ENCODE measurements around the gene ARHGEF11.

Gene ARHGEF11

GRCh38 chr1:156963621-156964020 lies 81.9 kb downstream of the ARHGEF11 start:
- no peak for DNase-seq (ENCODE audit: low spot score)
- TF ChIP-seq CTCF (IDR thresholded peaks at IDR 0.05; ENCODE audit: extremely low read depth, insufficient read depth, missing control alignments), result no peak
- in situ Hi-C loops (cut with MboI; ENCODE audit: low pct_unique_long_range_greater_than_20kb, low sequenced_read_pairs, unreplicated experiment), result no loop called here

GRCh38 chr1:156961709-156962108 lies 83.8 kb downstream of the ARHGEF11 start:
- TF ChIP-seq CTCF (IDR thresholded peaks at IDR 0.05; ENCODE audit: extremely low read depth, insufficient read depth, missing control alignments), result peak; percentile 39
- DNase-seq (ENCODE audit: low spot score), result no peak
- in situ Hi-C loops (cut with MboI; ENCODE audit: low pct_unique_long_range_greater_than_20kb, low sequenced_read_pairs, unreplicated experiment), result no loop called here

- DNase-seq (ENCODE audit: low spot score), result no peak
- in situ Hi-C loops (cut with MboI; ENCODE audit: low pct_unique_long_range_greater_than_20kb, low sequenced_read_pairs, unreplicated experiment), result no loop called here
- no peak for TF ChIP-seq CTCF (IDR thresholded peaks at IDR 0.05; ENCODE audit: extremely low read depth, insufficient read depth, missing control alignments)
These were observed 85.6 kb downstream of the ARHGEF11 start for GRCh38 chr1:156959925-156960324.

GRCh38 chr1:156959414-156959813 lies 86.1 kb downstream of the ARHGEF11 start:
- no peak for DNase-seq (ENCODE audit: low spot score)
- in situ Hi-C loops (cut with MboI; ENCODE audit: low pct_unique_long_range_greater_than_20kb, low sequenced_read_pairs, unreplicated experiment), result no loop called here
- no peak for TF ChIP-seq CTCF (IDR thresholded peaks at IDR 0.05; ENCODE audit: extremely low read depth, insufficient read depth, missing control alignments)

GRCh38 chr1:156958247-156958714 lies 87.3 kb downstream of the ARHGEF11 start:
- DNase-seq (ENCODE audit: low spot score), result no peak
- no peak for TF ChIP-seq CTCF (IDR thresholded peaks at IDR 0.05; ENCODE audit: extremely low read depth, insufficient read depth, missing control alignments)
- in situ Hi-C loops (cut with MboI; ENCODE audit: low pct_unique_long_range_greater_than_20kb, low sequenced_read_pairs, unreplicated experiment), result no loop called here

GRCh38 chr1:156957634-156958033 lies 87.9 kb downstream of the ARHGEF11 start:
- in situ Hi-C loops (cut with MboI; ENCODE audit: low pct_unique_long_range_greater_than_20kb, low sequenced_read_pairs, unreplicated experiment), result no loop called here
- no peak for DNase-seq (ENCODE audit: low spot score)
- TF ChIP-seq CTCF (IDR thresholded peaks at IDR 0.05; ENCODE audit: extremely low read depth, insufficient read depth, missing control alignments), result no peak

- no peak for DNase-seq (ENCODE audit: low spot score)
- in situ Hi-C loops (cut with MboI; ENCODE audit: low pct_unique_long_range_greater_than_20kb, low sequenced_read_pairs, unreplicated experiment), result no loop called here
- no peak for TF ChIP-seq CTCF (IDR thresholded peaks at IDR 0.05; ENCODE audit: extremely low read depth, insufficient read depth, missing control alignments)
These were observed 89.2 kb downstream of the ARHGEF11 start for GRCh38 chr1:156956333-156956732.
